GM10266 (cell line): Measurements from ENCODE around the gene CCNI.

Experiments
- DNase-seq: peaks from one replicate; pipeline ENCODE4 v3.0.0; 2012; ENCODE audit errors: extremely low spot score
- CTCF ChIP-seq: IDR thresholded peaks from 2 replicates; pipeline ENCODE4 v1.5.1; 2012; ENCODE audit warnings: mild to moderate bottlenecking, low read depth; ENCODE audit not compliant: control insufficient read depth, insufficient read depth; ENCODE audit errors: missing control alignments

Gene CCNI

GRCh38 chr4:77075869-77076799 is at the start of gene CCNI:
TSS of gene CCNI (minus strand) at chr4:77075989. CDS start at chr4:77066362, 9,627 bp downstream.
- no peak for TF ChIP-seq CTCF
- peak; percentile 94 for DNase-seq

- DNase-seq, result no peak
- TF ChIP-seq CTCF, result no peak
Measured at GRCh38 chr4:77124576-77124975, 48.8 kb upstream of the CCNI start.

- no peak for TF ChIP-seq CTCF
- DNase-seq, result no peak
Measured at GRCh38 chr4:77123411-77123810, 47.6 kb upstream of the CCNI start.

- DNase-seq, result no peak
- TF ChIP-seq CTCF, result no peak
Measured at GRCh38 chr4:77122656-77123055, 46.9 kb upstream of the CCNI start.

GRCh38 chr4:77121736-77122240 is 46.0 kb upstream of the CCNI start:
- DNase-seq, result no peak
- TF ChIP-seq CTCF, result no peak

- TF ChIP-seq CTCF, result no peak
- no peak for DNase-seq
Measured at GRCh38 chr4:77120886-77121508, 45.2 kb upstream of the CCNI start.

- TF ChIP-seq CTCF, result no peak
- no peak for DNase-seq
Measured at GRCh38 chr4:77117721-77118120, 41.9 kb upstream of the CCNI start.
